ENCODE data around the gene INPP4B.

GRCh38 chr4:142708231-142708630, 137.9 kb downstream of the INPP4B start:
- TF ChIP-seq, protein P1, sequence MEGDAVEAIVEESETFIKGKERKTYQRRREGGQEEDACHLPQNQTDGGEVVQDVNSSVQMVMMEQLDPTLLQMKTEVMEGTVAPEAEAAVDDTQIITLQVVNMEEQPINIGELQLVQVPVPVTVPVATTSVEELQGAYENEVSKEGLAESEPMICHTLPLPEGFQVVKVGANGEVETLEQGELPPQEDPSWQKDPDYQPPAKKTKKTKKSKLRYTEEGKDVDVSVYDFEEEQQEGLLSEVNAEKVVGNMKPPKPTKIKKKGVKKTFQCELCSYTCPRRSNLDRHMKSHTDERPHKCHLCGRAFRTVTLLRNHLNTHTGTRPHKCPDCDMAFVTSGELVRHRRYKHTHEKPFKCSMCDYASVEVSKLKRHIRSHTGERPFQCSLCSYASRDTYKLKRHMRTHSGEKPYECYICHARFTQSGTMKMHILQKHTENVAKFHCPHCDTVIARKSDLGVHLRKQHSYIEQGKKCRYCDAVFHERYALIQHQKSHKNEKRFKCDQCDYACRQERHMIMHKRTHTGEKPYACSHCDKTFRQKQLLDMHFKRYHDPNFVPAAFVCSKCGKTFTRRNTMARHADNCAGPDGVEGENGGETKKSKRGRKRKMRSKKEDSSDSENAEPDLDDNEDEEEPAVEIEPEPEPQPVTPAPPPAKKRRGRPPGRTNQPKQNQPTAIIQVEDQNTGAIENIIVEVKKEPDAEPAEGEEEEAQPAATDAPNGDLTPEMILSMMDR (IDR thresholded peaks at IDR 0.05) = no peak
- no peak for TF ChIP-seq POLR2A (IDR thresholded peaks at IDR 0.05)

Data from testis (tissue), 2 donors.